IMR-90 (cell line): ENCODE results near the gene FARP1.

Experiments
- BHLHE40 ChIP-seq: fragments of 150-350 bp; IDR thresholded peaks from 2 replicates; pipeline ENCODE4 v1.6.1; 2016; ENCODE audit warnings: mild to moderate bottlenecking, low read depth, low read length
- CEBPB ChIP-seq: IDR thresholded peaks from 2 replicates; pipeline ENCODE4 v1.6.1; 2012; ENCODE audit warnings: low read depth, low read length, improper control_type of control experiment
- CTCF ChIP-seq: conservative IDR thresholded peaks from 2 replicates; pipeline ENCODE4 v1.5.1; 2012; ENCODE audit warnings: mild to moderate bottlenecking, low read depth, low read length, improper control_type of control experiment
- MXI1 ChIP-seq: IDR thresholded peaks from 2 replicates; pipeline ENCODE4 v1.6.1; 2012; ENCODE audit warnings: low read depth, mild to moderate bottlenecking, low read length, moderate library complexity, borderline replicate concordance
- POLR2A ChIP-seq: IDR thresholded peaks from 2 replicates; pipeline ENCODE4 v1.6.1; 2012; ENCODE audit warnings: mild to moderate bottlenecking, low read depth, low read length
- RAD21 ChIP-seq: IDR thresholded peaks from 2 replicates; pipeline ENCODE4 v1.6.1; 2012; ENCODE audit warnings: low read length, improper control_type of control experiment
- RCOR1 ChIP-seq: IDR thresholded peaks from 2 replicates; pipeline ENCODE4 v1.6.1; 2012; ENCODE audit warnings: mild to moderate bottlenecking, low read length, improper control_type of control experiment; ENCODE audit not compliant: insufficient replicate concordance
- RFX5 ChIP-seq: IDR thresholded peaks from 2 replicates; pipeline ENCODE4 v1.8.0; 2012; ENCODE audit warnings: low read depth, mild to moderate bottlenecking, low read length, moderate library complexity
- USF2 ChIP-seq: fragments of 150-350 bp; IDR thresholded peaks from 2 replicates; pipeline ENCODE4 v1.6.1; 2017; ENCODE audit warnings: mild to moderate bottlenecking, antibody characterized with exemption, low read length, low read depth

GRCh38 chr13:98134901-98135300, 8.0 kb upstream of the FARP1 start:
- TF ChIP-seq POLR2A (no peak), USF2 (no peak), RAD21 (no peak), CTCF (no peak), MXI1 (no peak), RCOR1 (no peak), CEBPB (no peak), RFX5 (no peak), BHLHE40 (no peak)
